K562 (cell line): ENCODE data around the gene FSTL4. TPM values are rescaled to one million over a fixed set of nuclear protein-coding genes. Genes with fewer than 3 reads are reported as not detected.

Source experiments
- ATAC-seq: fragments of 200-7000 bp; cut with Tn5 transposase; 3 replicates; pipeline ENCODE4 v1.9.1; 2020; ENCODE audit warnings: moderate library complexity
- BruUV-seq: library from RNA; stranded (reverse); fragments of 400-500 nt; replicated peaks from 2 replicates; lab custom pipeline; 2021; lab: Mats Ljungman, UMichigan
- CTCF ChIA-PET: fragments of 300-600 bp; formaldehyde crosslinking; extraction: SDS; loops from one replicate; lab custom pipeline; 2021; ENCODE audit warnings: low intra/inter-chr PET ratio; lab: Yijun Ruan, JAX
- POLR2A ChIA-PET: fragments of 300-600, 350-650 bp; sonication (Branson Sonifier 250); formaldehyde crosslinking; extraction: SDS; loops from one replicate; lab custom pipeline; 2021; ENCODE audit warnings: antibody characterized with exemption, inconsistent platforms; lab: Yijun Ruan, JAX
- DNase-seq, 4 experiments: peaks; one replicate each; pipeline versions ENCODE4 v3.0.0 to v3.0.0-alpha.2; 2011 to 2018; ENCODE audit warnings: low spot score in 3 of 4, mixed read lengths in 3 of 4; ENCODE audit errors: extremely low read depth in 1 of 4
- FAIRE-seq: peaks from 2 replicates; lab custom pipeline; 2011; peaks lifted over from hg19 to GRCh38; lab: Jason Lieb, UNC
- H2AFZ ChIP-seq: 2 replicates; pipeline ENCODE4 v1.6.0; 2011; ENCODE audit warnings: low read depth, low read length, control low read depth, inconsistent platforms
- H3K27ac ChIP-seq: fragments of 200-600 bp; 3 replicates; pipeline ENCODE4 v1.8.0; 2011; ENCODE audit warnings: low read depth, mild to moderate bottlenecking, control low read depth, inconsistent platforms, low read length, moderate library complexity, mixed read lengths; ENCODE audit errors: extremely low read depth
- H3K27me3 ChIP-seq, 2 experiments: fragments of 300-600 bp in 1 of 2; 2 replicates in 1 of 2; 3 replicates in 1 of 2; pipeline versions ENCODE4 v1.6.0 to v1.8.0; 2011; ENCODE audit warnings: inconsistent platforms in 2 of 2, low read length in 2 of 2, mild to moderate bottlenecking in 1 of 2, mixed read lengths in 1 of 2, moderate library complexity in 1 of 2; ENCODE audit not compliant: control insufficient read depth in 2 of 2, insufficient read depth in 2 of 2
- H3K36me3 ChIP-seq: fragments of 300-600 bp; 3 replicates; pipeline ENCODE4 v1.8.0; 2011; ENCODE audit warnings: mild to moderate bottlenecking, low read length, inconsistent platforms; ENCODE audit not compliant: control insufficient read depth, insufficient read depth
- H3K4me1 ChIP-seq, 2 experiments: fragments of 200-600 bp in 1 of 2; replicated peaks in 1 of 2; 2 replicates in 1 of 2; 3 replicates in 1 of 2; pipeline versions ENCODE4 v1.5.1 to v1.8.0; 2011; ENCODE audit warnings: inconsistent platforms in 2 of 2, low read length in 2 of 2, mild to moderate bottlenecking in 1 of 2, mixed read lengths in 1 of 2, moderate library complexity in 1 of 2; ENCODE audit not compliant: control insufficient read depth in 2 of 2, insufficient read depth in 2 of 2
- H3K4me2 ChIP-seq: 2 replicates; pipeline ENCODE4 v1.6.1; 2011; ENCODE audit warnings: low read length, control low read depth, inconsistent platforms, mixed read lengths; ENCODE audit not compliant: insufficient read depth
- H3K4me3 ChIP-seq: fragments of 200-600 bp; sonication (generic), shearing (Covaris generic); 2 replicates; pipeline ENCODE4 v1.5.1; 2016; ENCODE audit warnings: control low read depth, inconsistent platforms
- H3K79me2 ChIP-seq: fragments of 200-600 bp; 3 replicates; pipeline ENCODE4 v1.8.0; 2011; ENCODE audit warnings: low read length, inconsistent platforms; ENCODE audit not compliant: control insufficient read depth, insufficient read depth
- H3K9ac ChIP-seq, 2 experiments: 2 replicates each; pipeline versions ENCODE4 v1.6.0 to v1.6.1; 2011; ENCODE audit warnings: low read depth in 2 of 2, low read length in 2 of 2, control low read depth in 1 of 2, inconsistent platforms in 1 of 2, mild to moderate bottlenecking in 1 of 2, mixed read lengths in 1 of 2; ENCODE audit not compliant: insufficient read depth in 1 of 2
- H3K9me1 ChIP-seq: one replicate; pipeline ENCODE4 v1.6.0; 2011; ENCODE audit warnings: inconsistent platforms, mild to moderate bottlenecking, low read length, moderate library complexity; ENCODE audit not compliant: control insufficient read depth, insufficient read depth
- H3K9me3 ChIP-seq: replicated peaks from 2 replicates; pipeline ENCODE4 v1.5.1; 2011; ENCODE audit warnings: low read depth, low read length, inconsistent platforms; ENCODE audit not compliant: control insufficient read depth, insufficient read depth
- H4K20me1 ChIP-seq: replicated peaks from 2 replicates; pipeline ENCODE4 v1.6.1; 2011; ENCODE audit warnings: low read length, inconsistent platforms, mixed read lengths; ENCODE audit not compliant: control insufficient read depth, insufficient read depth
- EP400 ChIP-seq: fragments of 450-650 bp; IDR thresholded peaks from 2 replicates; pipeline ENCODE4 v1.6.1; 2017; ENCODE audit warnings: antibody characterized with exemption, mild to moderate bottlenecking, moderate library complexity
- PPARD ChIP-seq: fragments of 250-450 bp; sonication (Bioruptor Pico); IDR thresholded peaks from 2 replicates; pipeline ENCODE4 v1.8.0; 2022; ENCODE audit warnings: inconsistent platforms, mild to moderate bottlenecking, moderate library complexity
- TAF15 ChIP-seq: fragments of 200-400 bp; formaldehyde crosslinking; IDR thresholded peaks from 2 replicates; pipeline ENCODE4 v1.6.1; 2017; ENCODE audit warnings: mild to moderate bottlenecking, low read depth, low read length, moderate library complexity
- ZBED1 ChIP-seq: IDR thresholded peaks from 2 replicates; pipeline ENCODE4 v1.6.1; 2014
- ZKSCAN1 ChIP-seq: fragments of 150-350 bp; IDR thresholded peaks from 2 replicates; pipeline ENCODE4 v1.6.1; 2016; ENCODE audit warnings: low read depth, low read length
- ZNF316 ChIP-seq: fragments of 450-650 bp; IDR thresholded peaks from 2 replicates; pipeline ENCODE4 v1.6.1; 2016
- ZNF408 ChIP-seq: fragments of 250-450 bp; sonication (Bioruptor Pico); IDR thresholded peaks from 2 replicates; pipeline ENCODE4 v1.4.0; 2020; ENCODE audit warnings: low read depth, mild to moderate bottlenecking, moderate library complexity
- ZNF609 ChIP-seq: sonication (generic); formaldehyde crosslinking; IDR thresholded peaks from 2 replicates; pipeline ENCODE4 v1.8.1; 2023; ENCODE audit warnings: missing genetic modification reagents, mild to moderate bottlenecking, borderline replicate concordance
- ZNF766 ChIP-seq: fragments of 200-800 bp; sonication (Bioruptor generic); conservative IDR thresholded peaks from 2 replicates; pipeline ENCODE4 v1.6.1; 2016; ENCODE audit warnings: missing genetic modification characterization, missing compliant biosample characterization
- WGBS: fragments of 100-300 bp; shearing (Covaris generic); methylation state at CpG from one replicate; pipeline ENCODE4 v1.1.6; 2016; ENCODE audit warnings: low coverage, mixed read lengths; ENCODE audit not compliant: insufficient coverage; ENCODE audit errors: missing lambda C conversion rate; 5-methylcytosine and 5-hydroxymethylcytosine counted together
- in situ Hi-C: fragments of 300-500 bp; cut with MboI; formaldehyde crosslinking; loops from 4 replicates; pipeline ENCODE4 v1.15.0; 2018; ENCODE audit warnings: inconsistent platforms, mixed read lengths
- intact Hi-C: fragments of 100-400 bp; cut with micrococcal nuclease; formaldehyde crosslinking; loops from 2 replicates; pipeline ENCODE4 v1.14.2; 2022
- polyA plus RNA-seq, 8 experiments: library from polyadenylated mRNA; depleted of rRNA in 4 of 8; stranded (reverse) in 5 of 8; unstranded in 3 of 8; fragments of >200 nt; fragmentation: Nextera tagmentation in 2 of 8; fragmentation: Illumina TruSeq in 1 of 8; extraction: Ambion mirVana in 2 of 8; extraction: Trizol in 1 of 8; gene quantifications; 2 replicates each; pipeline versions ENCODE4 v1.2.1 to v1.2.3, GENCODE V29; 2011 to 2014; ENCODE audit warnings: inconsistent platforms in 1 of 8, missing spikeins in 1 of 8
- total RNA-seq, 7 experiments: library from RNA; depleted of rRNA in 6 of 7; stranded (reverse); fragments of >200 nt in 6 of 7; fragmentation: Illumina TruSeq in 2 of 7; extraction: Trizol in 2 of 7; gene quantifications; 2 replicates each; pipeline versions ENCODE4 v1.2.1 to v1.2.3, GENCODE V29; 2011 to 2021; ENCODE audit warnings: low replicate concordance in 1 of 7
- TF ChIP-seq, protein P1 (sequence below): sonication (generic); formaldehyde crosslinking; IDR thresholded peaks from 2 replicates; pipeline ENCODE4 v1.8.1; 2022; ENCODE audit warnings: missing genetic modification reagents

FSTL4 gene
- total and polyA plus RNA-seq, 9 of the 15 experiments (the other 6 are each of a cell fraction or from before 2014, with no cell fraction given), result 0.08 to 0.18 (median 0.10) TPM; not detected in 5

DNA sequence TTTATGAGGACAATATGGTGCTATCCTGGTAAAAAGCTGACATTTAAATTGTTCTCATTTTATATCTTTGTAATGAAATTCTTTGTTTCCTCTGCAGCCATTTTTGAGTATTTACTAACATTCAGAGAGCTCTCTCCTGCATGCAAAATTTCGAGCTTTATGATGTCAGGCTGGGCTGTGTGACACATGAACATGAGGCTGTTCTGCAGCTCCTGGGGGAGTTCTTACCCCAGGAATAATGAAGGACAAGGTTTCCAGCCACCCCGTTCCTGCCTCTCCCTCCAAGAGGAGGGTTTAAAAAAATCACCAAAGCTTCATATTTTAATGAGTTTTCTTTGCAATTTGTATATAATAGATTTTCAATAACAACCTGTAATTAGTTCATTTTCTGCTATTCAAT is 308.2 kb downstream of the FSTL4 start (continued):
- no peak for TF ChIP-seq ZNF609
- no peak for TF ChIP-seq ZBED1
- no peak for TF ChIP-seq PPARD

DNA sequence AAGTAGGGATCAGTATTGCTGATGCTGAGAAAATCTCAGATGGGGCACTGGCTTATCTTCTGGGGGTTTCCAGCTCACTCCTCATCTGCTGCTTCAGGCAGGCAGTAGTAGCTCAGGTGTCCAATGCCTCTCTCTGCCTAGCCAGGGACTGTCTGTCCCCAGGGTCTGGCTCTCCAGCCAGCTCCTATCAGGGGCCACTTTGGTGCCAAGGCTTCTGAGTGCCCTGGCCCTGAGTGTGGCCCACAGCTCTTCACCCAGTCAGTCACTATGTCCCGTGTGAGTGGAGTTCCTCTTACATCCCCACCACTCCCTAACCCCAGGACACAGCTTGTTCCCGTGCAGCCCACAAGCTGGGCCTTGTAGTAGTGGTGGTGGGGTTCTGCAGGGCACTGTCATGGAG is 309.0 kb downstream of the FSTL4 start:
- H3K4me2 ChIP-seq, result no peak overlapping the region
- intact Hi-C loops, result no loop called here
- H3K27me3 ChIP-seq, result peaks cover 14 to 81% of the 10 kb centered on the region in 2 experiments; a peak in 3 of 5 replicates
- H3K79me2 ChIP-seq, result no peaks in the 10 kb centered on the region
- DNase-seq (no peak), FAIRE-seq (no peak), ATAC-seq (no peak)
- no peak overlapping the region for H2AFZ ChIP-seq
- H3K9me1 ChIP-seq, result no peaks in the 10 kb centered on the region
- no peak for TF ChIP-seq ZNF408
- peak; percentile 4; the same call in 1 of the 2 replicates for TF ChIP-seq ZNF316
- TF ChIP-seq TAF15, result no peak
- TF ChIP-seq, protein P1, sequence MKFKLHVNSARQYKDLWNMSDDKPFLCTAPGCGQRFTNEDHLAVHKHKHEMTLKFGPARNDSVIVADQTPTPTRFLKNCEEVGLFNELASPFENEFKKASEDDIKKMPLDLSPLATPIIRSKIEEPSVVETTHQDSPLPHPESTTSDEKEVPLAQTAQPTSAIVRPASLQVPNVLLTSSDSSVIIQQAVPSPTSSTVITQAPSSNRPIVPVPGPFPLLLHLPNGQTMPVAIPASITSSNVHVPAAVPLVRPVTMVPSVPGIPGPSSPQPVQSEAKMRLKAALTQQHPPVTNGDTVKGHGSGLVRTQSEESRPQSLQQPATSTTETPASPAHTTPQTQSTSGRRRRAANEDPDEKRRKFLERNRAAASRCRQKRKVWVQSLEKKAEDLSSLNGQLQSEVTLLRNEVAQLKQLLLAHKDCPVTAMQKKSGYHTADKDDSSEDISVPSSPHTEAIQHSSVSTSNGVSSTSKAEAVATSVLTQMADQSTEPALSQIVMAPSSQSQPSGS (CRISPR knock-in tag), result no peak
- no peak for TF ChIP-seq ZNF766 (CRISPR knock-in tag)
- TF ChIP-seq EP400, result no peak
- TF ChIP-seq ZKSCAN1, result no peak
- POLR2A ChIA-PET, result interaction anchor here (1.0 to 1.6 kb wide), 3 partner anchors 13 to 17 kb away, joined by 3 to 5 read pairs (median 4); no protein-coding TSS in a partner anchor
- H3K9ac ChIP-seq, result no peak overlapping the region
- peaks cover 5% of the 10 kb centered on the region; the same call in 1 of the 2 replicates for H4K20me1 ChIP-seq
- no peaks in the 10 kb centered on the region for H3K36me3 ChIP-seq
- H3K27ac ChIP-seq, result no peak overlapping the region
- CTCF ChIA-PET, result no interaction called here
- BruUV-seq, result no TSS peak
- no peaks in the 10 kb centered on the region for H3K9me3 ChIP-seq
- WGBS, result 0% methylated on average over 2 of the region's 2 CpGs
- H3K4me1 ChIP-seq, result no peaks in the 10 kb centered on the region
- in situ Hi-C loops, result no loop called here
- no peak overlapping the region for H3K4me3 ChIP-seq
